ENCODE measurements around the gene RBM44. TPM values are rescaled to one million over a fixed set of nuclear protein-coding genes. Genes with fewer than 3 reads are reported as not detected.
"Not testable (repeated sequence)": the region's sequence is repeated elsewhere in the genome, so short reads cannot be mapped to it uniquely, and the experiment has no call there.

Gene RBM44
- 1.3 TPM for total RNA-seq
- long read RNA-seq: 0 reads

GRCh38 chr2:237798236-237799059, at the start of gene RBM44:
RBM44 (plus strand) TSS chr2:237798779; CDS start chr2:237813610, 14,831 bp downstream.
- DNase-seq (ENCODE audit: low spot score): no peak

- DNase-seq (ENCODE audit: low spot score): no peak
Observed at GRCh38 chr2:237749002-237749401, 49.6 kb upstream of the RBM44 start.

GRCh38 chr2:237749961-237750360, 48.6 kb upstream of the RBM44 start:
- no peak for DNase-seq (ENCODE audit: low spot score)

GRCh38 chr2:237750441-237750840, 48.1 kb upstream of the RBM44 start:
- DNase-seq (ENCODE audit: low spot score): not testable (repeated sequence)

GRCh38 chr2:237752761-237753165, 45.8 kb upstream of the RBM44 start:
- no peak for DNase-seq (ENCODE audit: low spot score)

GRCh38 chr2:237754182-237754581, 44.4 kb upstream of the RBM44 start:
- no peak for DNase-seq (ENCODE audit: low spot score)

- DNase-seq (ENCODE audit: low spot score): no peak
Observed at GRCh38 chr2:237754626-237755248, 43.8 kb upstream of the RBM44 start.

GRCh38 chr2:237757616-237758015, 41.0 kb upstream of the RBM44 start:
- DNase-seq (ENCODE audit: low spot score): no peak

GRCh38 chr2:237758185-237758584, 40.4 kb upstream of the RBM44 start:
- no peak for DNase-seq (ENCODE audit: low spot score)

GRCh38 chr2:237759176-237759575, 39.4 kb upstream of the RBM44 start:
- no peak for DNase-seq (ENCODE audit: low spot score)

- no peak for DNase-seq (ENCODE audit: low spot score)
Observed at GRCh38 chr2:237760506-237761502, 37.8 kb upstream of the RBM44 start.

- not testable (repeated sequence) for DNase-seq (ENCODE audit: low spot score)
Observed at GRCh38 chr2:237762291-237763182, 36.0 kb upstream of the RBM44 start.

GRCh38 chr2:237763812-237764211, 34.8 kb upstream of the RBM44 start:
- no peak for DNase-seq (ENCODE audit: low spot score)

GRCh38 chr2:237765122-237765521, 33.5 kb upstream of the RBM44 start:
- DNase-seq (ENCODE audit: low spot score): not testable (repeated sequence)

GRCh38 chr2:237765875-237766274, 32.7 kb upstream of the RBM44 start:
- DNase-seq (ENCODE audit: low spot score): no peak

- no peak for DNase-seq (ENCODE audit: low spot score)
Observed at GRCh38 chr2:237766340-237766739, 32.2 kb upstream of the RBM44 start.

- DNase-seq (ENCODE audit: low spot score): no peak
Observed at GRCh38 chr2:237772513-237772912, 26.1 kb upstream of the RBM44 start.

GRCh38 chr2:237773826-237774225, 24.8 kb upstream of the RBM44 start:
- no peak for DNase-seq (ENCODE audit: low spot score)

GRCh38 chr2:237774811-237775553, 23.6 kb upstream of the RBM44 start:
- no peak for DNase-seq (ENCODE audit: low spot score)

- DNase-seq (ENCODE audit: low spot score): no peak
Observed at GRCh38 chr2:237779521-237779920, 19.1 kb upstream of the RBM44 start.

All from mesenteric fat pad (tissue), 1 donor.